SK-N-MC (cell line): ENCODE data around the gene TMEM39B.

Source experiments
- EZH2 ChIP-seq: fragments of 200-600 bp; sonication (generic); IDR thresholded peaks from one replicate; pipeline ENCODE4 v1.6.1; 2017; ENCODE audit warnings: antibody characterized with exemption
- FOXP2 ChIP-seq: optimal IDR thresholded peaks from 2 replicates; pipeline ENCODE3; 2011; ENCODE audit warnings: mild to moderate bottlenecking, moderate library complexity; ENCODE audit not compliant: insufficient read depth; ENCODE audit errors: extremely low read length, control extremely low read depth
- POLR2AphosphoS5 ChIP-seq: IDR thresholded peaks from 2 replicates; pipeline ENCODE4 v1.6.1; 2012; ENCODE audit warnings: mild to moderate bottlenecking, low read depth, low read length, borderline replicate concordance

GRCh38 chr1:32126770-32127169 lies 54.0 kb downstream of the TMEM39B start:
- TF ChIP-seq POLR2AphosphoS5 (no peak), EZH2 (no peak), FOXP2 (no peak)
